ENCODE data around the gene GLI1.

GLI1 gene

DNA sequence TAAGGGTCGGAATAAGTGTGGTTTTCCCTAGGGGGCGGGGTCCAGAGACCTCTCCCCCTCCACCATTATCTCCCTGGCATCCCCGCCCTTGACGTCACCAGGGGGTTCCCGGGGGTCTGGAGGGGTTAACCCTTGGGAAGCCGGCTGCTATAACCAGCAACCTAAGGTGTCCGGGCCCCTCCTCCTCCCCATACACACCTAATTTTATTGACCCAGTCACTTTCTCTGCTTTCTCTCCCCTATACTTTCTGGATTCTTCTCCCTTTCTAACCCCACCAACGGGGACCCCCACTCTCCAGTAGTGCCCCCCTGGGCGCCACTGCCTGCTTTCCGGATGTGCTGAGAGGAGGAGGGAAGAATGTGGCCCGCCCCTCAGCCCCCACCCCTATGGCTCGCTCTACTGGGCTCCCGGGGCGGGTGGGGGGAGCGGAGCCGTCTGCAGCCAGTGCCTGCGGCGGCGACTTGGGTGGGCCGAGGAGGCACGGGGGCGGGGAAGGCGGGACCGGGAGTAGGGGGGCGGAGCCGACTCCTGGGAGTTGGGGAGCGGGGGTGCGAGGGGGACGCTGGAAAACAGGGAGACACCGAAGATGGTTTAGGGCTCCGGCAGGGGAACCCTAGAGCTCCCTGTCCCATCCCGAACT lies 1.8 kb downstream of the GLI1 start:
- no peak for DNase-seq (ENCODE audit: low spot score)

DNA sequence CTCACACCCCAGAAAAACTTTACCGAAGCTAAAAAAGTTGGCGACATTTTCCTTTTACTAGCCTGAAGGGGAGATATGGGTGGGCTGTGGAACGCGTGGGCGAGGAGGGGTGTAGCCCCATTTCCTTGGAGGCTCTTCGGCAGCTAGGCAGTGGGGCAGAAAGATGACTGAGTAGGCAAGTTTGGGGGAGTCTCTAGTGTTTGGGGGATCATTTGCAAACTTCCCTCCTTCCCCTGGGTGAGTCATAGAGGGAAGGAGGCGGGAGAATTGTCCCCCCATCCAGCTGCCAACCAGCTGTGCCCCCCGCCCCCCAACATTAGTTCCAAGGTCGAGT lies 2.3 kb downstream of the GLI1 start:
- no peak for DNase-seq (ENCODE audit: low spot score)

DNA sequence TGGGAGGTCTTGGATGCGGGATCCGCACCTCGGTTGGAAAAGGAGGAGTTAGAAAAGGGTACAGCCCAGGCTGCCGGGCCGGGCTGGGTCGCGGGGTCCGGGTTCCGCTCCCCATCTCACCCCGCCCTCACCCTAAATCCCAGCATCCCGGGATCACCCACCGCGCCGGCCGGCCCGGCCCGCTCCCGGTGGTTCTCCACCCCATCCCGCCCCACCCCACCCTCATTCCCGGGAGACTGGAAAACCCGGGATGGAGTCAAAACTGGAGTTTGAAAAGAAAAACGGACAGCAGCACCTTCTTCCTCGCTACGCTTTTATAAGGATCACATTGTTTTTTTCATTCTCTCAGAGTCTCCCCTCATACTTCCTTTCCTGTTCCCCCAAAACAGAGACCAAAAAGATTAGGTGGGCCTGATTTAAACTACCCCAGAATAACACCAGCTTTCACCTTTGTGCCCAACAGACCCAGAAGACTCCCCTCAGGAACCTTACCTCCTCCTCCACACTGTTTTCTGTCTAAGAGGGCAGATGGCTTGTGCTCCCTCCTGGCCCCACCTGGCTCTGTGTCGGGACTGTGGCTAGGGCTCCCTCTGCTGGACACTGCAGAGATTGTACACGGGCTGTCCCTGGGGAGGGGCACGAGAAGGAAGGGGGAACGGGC lies 2.8 kb downstream of the GLI1 start:
- peak; percentile 65 for DNase-seq (ENCODE audit: low spot score)

DNA sequence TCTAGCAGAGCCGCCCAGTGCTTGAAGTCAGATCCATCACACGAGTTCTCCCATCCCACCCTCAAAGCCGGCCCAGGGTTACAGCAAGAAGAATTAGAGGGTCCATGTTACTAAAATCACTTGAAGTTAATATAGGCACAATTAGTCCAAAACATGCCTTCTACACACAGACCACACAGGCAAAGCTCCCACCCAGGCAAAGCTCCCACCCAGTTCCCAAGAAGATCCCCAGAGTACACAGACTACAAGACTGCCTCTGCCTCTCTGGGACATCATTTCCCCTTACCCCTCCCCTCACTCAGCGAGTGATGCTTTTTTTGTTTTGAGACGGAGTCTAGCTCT lies 3.3 kb downstream of the GLI1 start:
- DNase-seq (ENCODE audit: low spot score) = no peak

DNA sequence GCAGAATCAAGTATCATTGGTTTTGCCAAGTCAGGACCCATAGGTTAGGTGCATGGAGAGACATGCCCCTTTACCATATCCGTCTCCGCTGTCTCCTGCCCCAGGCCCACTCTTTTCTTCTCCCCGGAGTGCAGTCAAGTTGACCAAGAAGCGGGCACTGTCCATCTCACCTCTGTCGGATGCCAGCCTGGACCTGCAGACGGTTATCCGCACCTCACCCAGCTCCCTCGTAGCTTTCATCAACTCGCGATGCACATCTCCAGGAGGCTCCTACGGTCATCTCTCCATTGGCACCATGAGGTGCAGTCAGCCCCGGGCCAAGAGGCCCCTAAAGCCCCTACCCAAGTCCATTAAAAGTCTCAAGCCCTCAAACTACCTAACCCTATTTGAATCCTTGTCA lies 5.0 kb downstream of the GLI1 start:
- DNase-seq (ENCODE audit: low spot score) = no peak

DNA sequence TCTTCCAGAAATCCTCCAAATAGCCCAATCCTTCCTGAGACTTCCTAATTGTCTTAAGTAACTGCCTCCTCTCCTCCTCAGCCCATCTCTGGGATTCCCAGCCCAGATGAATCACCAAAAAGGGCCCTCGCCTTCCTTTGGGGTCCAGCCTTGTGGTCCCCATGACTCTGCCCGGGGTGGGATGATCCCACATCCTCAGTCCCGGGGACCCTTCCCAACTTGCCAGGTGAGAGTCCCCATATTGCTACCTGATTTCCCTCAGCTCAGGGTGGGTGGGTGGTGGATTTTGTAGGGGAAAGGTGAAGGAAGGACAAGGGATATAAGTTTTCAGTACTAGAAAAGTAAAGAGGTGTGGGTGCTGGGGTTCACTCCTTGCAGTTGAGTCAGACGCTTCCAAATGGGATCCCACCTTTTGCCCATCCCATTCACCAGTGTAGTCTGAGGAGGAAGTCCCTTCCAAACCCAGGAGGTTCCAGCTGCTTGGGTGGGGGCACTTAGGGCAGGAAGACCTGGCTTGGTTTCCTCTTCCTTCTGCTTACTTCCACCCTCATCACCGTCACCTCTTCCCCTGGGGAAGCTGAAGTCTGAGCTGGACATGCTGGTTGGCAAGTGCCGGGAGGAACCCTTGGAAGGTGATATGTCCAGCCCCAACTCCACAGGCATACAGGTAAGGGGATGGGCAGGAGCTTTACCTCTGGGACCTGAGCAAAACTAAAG lies 5.6 kb downstream of the GLI1 start:
- no peak for DNase-seq (ENCODE audit: low spot score)

DNA sequence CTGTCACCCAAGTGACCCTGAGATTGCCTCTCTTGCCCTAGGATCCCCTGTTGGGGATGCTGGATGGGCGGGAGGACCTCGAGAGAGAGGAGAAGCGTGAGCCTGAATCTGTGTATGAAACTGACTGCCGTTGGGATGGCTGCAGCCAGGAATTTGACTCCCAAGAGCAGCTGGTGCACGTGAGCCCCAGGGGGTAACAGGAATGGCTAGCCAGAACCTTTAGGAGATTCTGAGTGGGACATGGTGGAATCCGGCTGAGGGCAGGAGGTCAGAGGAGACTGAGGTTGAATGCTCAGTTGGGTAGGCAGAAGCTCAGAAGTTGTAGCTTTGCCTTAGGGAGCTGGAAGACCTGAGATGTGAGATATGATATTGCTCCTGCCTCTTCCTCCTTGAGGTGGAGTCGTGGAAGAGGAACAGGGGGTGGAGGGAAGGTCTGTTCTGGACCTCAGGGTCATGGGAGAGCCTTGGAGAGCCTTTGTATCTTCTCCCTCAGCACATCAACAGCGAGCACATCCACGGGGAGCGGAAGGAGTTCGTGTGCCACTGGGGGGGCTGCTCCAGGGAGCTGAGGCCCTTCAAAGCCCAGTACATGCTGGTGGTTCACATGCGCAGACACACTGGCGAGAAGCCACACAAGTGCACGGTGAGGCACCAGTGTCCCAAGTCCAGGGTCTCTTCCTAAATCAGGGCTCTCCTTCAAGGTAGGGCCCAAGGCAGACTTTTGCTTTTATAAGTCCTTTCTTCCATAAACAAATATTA lies 6.3 kb downstream of the GLI1 start:
- no peak for DNase-seq (ENCODE audit: low spot score)

DNA sequence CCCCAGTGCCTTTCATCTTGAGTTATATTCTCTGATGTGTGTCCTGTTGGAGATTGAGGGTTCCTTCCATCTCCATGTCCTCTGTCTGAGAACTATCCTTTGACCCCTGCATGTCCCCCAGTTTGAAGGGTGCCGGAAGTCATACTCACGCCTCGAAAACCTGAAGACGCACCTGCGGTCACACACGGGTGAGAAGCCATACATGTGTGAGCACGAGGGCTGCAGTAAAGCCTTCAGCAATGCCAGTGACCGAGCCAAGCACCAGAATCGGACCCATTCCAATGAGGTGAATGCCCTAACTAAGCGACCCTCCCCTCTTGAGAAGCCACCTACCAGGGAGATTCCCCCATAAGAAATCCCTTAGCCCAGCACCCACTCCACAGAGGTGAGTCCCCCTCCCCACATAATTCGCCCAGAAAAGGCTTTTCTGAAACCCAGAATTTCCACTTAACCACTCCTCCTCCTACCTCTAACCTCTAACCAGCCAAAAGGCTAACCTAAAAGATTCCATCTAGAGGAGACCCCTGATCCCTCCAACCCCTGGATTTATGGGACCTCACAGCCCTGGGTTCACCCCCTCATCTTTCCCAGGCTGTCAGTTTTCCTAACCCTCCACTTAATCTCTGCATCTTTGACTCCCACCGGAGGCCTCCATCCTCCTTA lies 7.8 kb downstream of the GLI1 start:
- no peak for DNase-seq (ENCODE audit: low spot score)

DNA sequence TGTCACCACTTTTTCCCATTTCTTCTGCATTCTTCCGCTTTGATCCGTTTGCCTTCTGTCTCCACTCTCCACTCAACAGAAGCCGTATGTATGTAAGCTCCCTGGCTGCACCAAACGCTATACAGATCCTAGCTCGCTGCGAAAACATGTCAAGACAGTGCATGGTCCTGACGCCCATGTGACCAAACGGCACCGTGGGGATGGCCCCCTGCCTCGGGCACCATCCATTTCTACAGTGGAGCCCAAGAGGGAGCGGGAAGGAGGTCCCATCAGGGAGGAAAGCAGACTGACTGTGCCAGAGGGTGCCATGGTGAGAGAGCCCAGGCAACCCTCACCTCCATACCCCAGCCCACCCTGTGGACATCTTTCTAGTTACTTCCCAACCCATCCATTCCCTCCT lies 8.3 kb downstream of the GLI1 start:
- DNase-seq (ENCODE audit: low spot score) = no peak

DNA sequence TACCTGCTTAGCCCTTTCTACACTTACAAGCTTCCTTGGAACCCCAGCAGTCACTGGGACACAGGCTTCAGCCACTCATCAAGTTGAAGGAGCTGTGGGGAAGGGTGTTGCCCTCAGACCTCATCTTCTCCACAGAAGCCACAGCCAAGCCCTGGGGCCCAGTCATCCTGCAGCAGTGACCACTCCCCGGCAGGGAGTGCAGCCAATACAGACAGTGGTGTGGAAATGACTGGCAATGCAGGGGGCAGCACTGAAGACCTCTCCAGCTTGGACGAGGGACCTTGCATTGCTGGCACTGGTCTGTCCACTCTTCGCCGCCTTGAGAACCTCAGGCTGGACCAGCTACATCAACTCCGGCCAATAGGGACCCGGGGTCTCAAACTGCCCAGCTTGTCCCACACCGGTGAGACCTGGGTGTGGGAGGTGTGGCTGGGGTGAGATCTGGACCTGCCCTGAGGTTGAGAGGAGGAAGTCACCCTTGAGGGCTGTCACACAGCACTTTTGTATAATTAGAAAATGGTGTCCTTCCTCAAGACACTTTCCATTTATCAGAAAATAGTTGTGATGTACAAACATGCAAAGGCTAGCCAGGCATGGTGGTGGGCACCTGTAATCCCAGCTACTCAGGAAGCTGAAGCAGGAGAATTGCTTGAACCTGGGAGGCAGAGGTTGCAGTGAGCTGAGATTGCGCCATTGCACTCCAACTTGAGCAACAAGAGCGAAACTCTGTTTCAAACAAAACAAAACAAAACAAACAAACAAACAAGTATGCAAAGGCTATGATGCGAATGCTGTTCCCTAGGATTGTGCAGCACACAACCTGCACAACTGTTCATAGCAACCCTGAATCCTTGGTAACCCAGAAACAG lies 9.9 kb downstream of the GLI1 start:
- no peak for DNase-seq (ENCODE audit: low spot score)

DNA sequence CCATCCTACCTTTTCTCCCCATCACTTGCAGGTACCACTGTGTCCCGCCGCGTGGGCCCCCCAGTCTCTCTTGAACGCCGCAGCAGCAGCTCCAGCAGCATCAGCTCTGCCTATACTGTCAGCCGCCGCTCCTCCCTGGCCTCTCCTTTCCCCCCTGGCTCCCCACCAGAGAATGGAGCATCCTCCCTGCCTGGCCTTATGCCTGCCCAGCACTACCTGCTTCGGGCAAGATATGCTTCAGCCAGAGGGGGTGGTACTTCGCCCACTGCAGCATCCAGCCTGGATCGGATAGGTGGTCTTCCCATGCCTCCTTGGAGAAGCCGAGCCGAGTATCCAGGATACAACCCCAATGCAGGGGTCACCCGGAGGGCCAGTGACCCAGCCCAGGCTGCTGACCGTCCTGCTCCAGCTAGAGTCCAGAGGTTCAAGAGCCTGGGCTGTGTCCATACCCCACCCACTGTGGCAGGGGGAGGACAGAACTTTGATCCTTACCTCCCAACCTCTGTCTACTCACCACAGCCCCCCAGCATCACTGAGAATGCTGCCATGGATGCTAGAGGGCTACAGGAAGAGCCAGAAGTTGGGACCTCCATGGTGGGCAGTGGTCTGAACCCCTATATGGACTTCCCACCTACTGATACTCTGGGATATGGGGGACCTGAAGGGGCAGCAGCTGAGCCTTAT lies 10.8 kb downstream of the GLI1 start:
- no peak for DNase-seq (ENCODE audit: low spot score)

DNA sequence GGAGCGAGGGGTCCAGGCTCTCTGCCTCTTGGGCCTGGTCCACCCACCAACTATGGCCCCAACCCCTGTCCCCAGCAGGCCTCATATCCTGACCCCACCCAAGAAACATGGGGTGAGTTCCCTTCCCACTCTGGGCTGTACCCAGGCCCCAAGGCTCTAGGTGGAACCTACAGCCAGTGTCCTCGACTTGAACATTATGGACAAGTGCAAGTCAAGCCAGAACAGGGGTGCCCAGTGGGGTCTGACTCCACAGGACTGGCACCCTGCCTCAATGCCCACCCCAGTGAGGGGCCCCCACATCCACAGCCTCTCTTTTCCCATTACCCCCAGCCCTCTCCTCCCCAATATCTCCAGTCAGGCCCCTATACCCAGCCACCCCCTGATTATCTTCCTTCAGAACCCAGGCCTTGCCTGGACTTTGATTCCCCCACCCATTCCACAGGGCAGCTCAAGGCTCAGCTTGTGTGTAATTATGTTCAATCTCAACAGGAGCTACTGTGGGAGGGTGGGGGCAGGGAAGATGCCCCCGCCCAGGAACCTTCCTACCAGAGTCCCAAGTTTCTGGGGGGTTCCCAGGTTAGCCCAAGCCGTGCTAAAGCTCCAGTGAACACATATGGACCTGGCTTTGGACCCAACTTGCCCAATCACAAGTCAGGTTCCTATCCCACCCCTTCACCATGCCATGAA lies 11.5 kb downstream of the GLI1 start:
- no peak for DNase-seq (ENCODE audit: low spot score)

DNA sequence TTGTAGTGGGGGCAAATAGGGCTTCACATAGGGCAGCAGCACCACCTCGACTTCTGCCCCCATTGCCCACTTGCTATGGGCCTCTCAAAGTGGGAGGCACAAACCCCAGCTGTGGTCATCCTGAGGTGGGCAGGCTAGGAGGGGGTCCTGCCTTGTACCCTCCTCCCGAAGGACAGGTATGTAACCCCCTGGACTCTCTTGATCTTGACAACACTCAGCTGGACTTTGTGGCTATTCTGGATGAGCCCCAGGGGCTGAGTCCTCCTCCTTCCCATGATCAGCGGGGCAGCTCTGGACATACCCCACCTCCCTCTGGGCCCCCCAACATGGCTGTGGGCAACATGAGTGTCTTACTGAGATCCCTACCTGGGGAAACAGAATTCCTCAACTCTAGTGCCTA lies 12.1 kb downstream of the GLI1 start:
- no peak for DNase-seq (ENCODE audit: low spot score)

DNA sequence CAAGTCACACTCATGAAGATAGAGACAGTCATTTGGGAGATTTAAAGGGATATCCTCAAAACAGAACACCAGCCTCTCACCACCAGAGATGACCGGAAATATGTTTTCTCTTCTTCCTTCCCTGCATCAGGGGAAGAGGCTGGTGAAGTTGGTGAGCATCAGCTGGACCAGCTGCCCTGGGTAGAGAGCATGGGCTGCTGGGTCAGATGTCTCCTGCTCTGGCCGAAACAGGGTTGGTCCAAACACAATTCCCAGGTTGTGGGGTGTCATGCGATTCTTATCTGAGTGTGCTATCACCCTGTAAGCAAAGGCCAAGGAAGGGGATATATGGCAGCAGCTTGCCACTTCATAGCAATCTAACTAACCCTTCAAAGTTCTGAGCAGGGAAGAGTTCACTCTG lies 12.8 kb downstream of the GLI1 start:
- no peak for DNase-seq (ENCODE audit: low spot score)

DNA sequence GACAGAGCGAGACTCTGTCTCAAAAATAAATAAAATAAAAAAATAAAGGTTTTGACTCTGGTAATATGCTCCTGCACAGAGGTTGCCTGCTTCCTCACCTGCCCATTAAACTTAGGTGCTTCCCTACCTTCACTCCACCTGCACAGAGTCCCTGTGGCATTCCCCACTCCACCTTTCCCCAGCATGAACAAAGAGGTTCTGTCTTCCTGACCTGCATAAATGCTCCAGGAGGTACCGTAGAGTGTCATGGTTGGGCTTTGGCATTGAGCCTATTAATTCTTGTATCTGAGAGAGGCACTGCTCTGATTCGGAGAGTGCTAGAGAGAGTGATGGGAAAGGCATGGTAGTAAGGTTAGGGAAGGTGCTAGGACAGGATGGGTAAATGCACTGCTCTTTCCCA lies 13.8 kb downstream of the GLI1 start:
- no peak for DNase-seq (ENCODE audit: low spot score)

DNA sequence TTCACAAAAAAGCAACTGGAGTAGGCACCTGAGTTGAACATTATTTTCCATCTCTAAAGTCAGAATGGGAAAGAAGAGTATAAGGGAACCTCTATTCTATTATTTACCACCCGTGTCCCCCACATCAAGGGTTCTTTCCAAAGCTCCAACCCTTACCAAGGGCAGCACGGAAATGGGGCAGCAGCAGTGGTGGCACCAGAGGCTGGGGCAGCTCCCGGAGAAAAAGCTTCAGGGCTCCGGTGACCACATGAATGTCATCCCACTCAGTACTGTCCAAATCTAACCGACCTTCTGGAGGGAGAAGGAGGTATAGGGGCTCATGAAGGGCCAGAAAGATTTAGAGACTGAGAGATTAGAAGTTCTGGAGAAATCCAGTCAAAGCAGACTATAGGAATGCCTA lies 14.3 kb downstream of the GLI1 start:
- no peak for DNase-seq (ENCODE audit: low spot score)

DNA sequence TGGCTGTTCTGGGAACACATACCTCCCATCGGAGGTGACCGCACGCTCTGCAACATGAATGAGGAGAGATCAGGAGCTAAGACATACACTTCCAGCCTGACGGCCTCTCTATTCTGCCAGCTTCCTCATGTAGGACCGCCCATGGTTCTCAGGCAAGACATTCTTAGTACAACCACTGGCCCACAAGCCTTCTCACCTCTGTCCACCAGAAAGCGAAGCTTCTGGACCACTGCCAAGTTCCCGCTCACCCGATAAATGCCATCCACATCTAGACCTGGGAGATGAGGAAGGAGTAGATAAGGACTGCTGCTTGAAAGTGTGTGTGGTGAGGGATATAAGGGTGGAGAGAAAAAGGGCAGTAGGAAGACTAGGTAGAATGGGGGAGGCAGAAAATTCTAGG lies 14.8 kb downstream of the GLI1 start:
- no peak for DNase-seq (ENCODE audit: low spot score)

DNA sequence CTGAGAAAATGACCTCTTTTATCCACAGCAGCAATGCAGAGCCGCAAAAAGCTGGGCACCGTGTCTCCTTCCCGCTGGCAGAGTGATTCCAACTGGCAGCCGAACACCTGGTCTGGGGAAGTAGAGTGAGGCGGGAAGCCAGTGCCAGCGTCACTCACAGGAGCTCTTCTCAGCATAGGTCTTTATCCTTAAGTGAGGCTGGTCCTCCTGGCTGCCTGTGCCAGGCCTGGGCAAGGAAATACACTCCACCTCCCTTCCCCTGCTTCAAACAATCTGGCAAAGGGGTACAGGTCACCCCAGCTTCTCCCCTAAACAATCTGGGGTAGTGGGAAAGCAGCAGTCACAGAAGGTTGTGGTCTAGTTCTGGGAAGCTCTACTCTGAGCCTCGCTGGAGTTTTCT lies 15.3 kb downstream of the GLI1 start:
- DNase-seq (ENCODE audit: low spot score) = no peak

DNA sequence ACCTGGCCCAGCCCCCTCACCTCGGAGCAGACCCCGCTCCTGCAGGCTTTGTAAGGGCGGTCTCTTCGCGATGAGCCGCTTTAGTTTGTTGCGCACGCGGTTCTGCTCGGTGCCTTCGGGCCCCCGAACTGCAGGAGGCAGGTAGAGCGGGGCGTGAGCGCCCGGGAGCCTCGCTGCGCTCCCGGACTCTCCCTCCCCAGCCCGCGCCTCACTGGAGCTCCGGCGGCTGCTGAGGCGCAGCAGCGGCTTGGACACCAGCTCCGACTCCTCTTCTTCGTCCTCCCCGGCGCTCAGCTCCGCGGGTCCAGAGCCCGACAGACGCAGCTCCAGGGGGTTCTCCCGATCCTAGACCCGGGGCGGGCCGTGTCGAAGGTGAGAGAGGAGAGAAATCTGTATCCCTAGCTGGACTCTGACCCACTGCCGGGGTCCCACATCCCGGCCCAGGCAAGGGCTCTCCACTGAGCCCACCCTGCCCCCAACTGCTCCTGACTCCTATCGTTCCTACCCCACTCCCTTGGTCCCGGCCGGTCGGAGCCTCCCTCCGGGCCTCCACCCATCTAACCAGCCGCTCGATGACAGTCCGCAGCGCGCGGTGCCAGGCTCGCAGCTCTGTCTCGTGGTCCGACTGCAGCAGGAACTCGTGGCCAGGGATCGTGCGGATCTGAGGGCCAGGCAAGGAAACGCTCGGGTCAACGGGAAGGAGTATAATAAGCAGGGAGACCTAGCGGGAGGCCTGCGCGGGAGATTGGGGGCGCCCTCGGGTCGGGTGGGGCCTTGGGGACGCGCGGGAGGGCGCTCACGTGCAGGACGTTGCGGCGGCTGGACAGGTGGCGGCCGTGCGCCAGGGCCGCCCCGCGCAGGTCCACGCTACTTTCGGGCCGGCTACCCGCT lies 15.9 kb downstream of the GLI1 start:
- DNase-seq (ENCODE audit: low spot score) = no peak

Measured in putamen (tissue), 1 donor.